PFSK-1 (cell line): ENCODE measurements around the gene TNFSF12. TPM values are rescaled to one million over a fixed set of nuclear protein-coding genes. Genes with fewer than 3 reads are reported as not detected.

Experiments
- FOXP2 ChIP-seq: optimal IDR thresholded peaks from 2 replicates; pipeline ENCODE3; 2011; ENCODE audit warnings: borderline replicate concordance, control low read depth, inconsistent platforms; ENCODE audit not compliant: insufficient read depth; ENCODE audit errors: extremely low read length, extremely low read depth
- POLR2AphosphoS5 ChIP-seq: IDR thresholded peaks from 2 replicates; pipeline ENCODE4 v1.6.1; 2012; ENCODE audit warnings: low read depth, mild to moderate bottlenecking, control low read depth, low read length, moderate library complexity
- REST ChIP-seq, 2 experiments: IDR thresholded peaks; 2 replicates each; pipeline versions ENCODE4 v1.6.1 to v1.8.0; 2011 to 2012; ENCODE audit warnings: low read depth in 2 of 2, low read length in 2 of 2, control low read depth in 1 of 2, inconsistent platforms in 1 of 2, mild to moderate bottlenecking in 1 of 2, moderate library complexity in 1 of 2; ENCODE audit not compliant: insufficient read depth in 1 of 2
- SIN3A ChIP-seq: IDR thresholded peaks from 2 replicates; pipeline ENCODE4 v1.6.1; 2012; ENCODE audit warnings: mild to moderate bottlenecking, low read length, moderate library complexity, borderline replicate concordance; ENCODE audit not compliant: insufficient read depth
- TAF1 ChIP-seq: IDR thresholded peaks from 2 replicates; pipeline ENCODE4 v1.6.1; 2012; ENCODE audit warnings: low read length, control low read depth, borderline replicate concordance; ENCODE audit not compliant: insufficient read depth
- polyA plus RNA-seq: library from polyadenylated mRNA; unstranded; fragments of >200 nt; gene quantifications from one replicate; pipeline ENCODE4 v1.2.1, GENCODE V29; 2012; ENCODE audit warnings: low read depth, missing spikeins; ENCODE audit not compliant: insufficient read length

The TNFSF12 gene
- polyA plus RNA-seq: not detected

GRCh38 chr17:7548585-7549400 lies at the start of gene TNFSF12:
Gene TNFSF12 (plus strand): TSS chr17:7549058. CDS start chr17:7549154, 96 bp downstream.
- TF ChIP-seq REST (IDR thresholded peaks at IDR 0.05; ENCODE audit: insufficient read depth in 1 of 2, low read depth in 2 of 2, low read length in 2 of 2) (no peak), SIN3A (no peak), FOXP2 (no peak), POLR2AphosphoS5 (no peak), TAF1 (no peak)

GRCh38 chr17:7499161-7499560 lies 49.7 kb upstream of the TNFSF12 start:
- TF ChIP-seq REST (IDR thresholded peaks at IDR 0.05; ENCODE audit: insufficient read depth in 1 of 2, low read depth in 2 of 2, low read length in 2 of 2): no peak
- TF ChIP-seq POLR2AphosphoS5: no peak

- no peak for TF ChIP-seq TAF1
- TF ChIP-seq SIN3A: no peak
- TF ChIP-seq POLR2AphosphoS5: no peak
- TF ChIP-seq FOXP2: no peak
- TF ChIP-seq REST (IDR thresholded peaks at IDR 0.05; ENCODE audit: insufficient read depth in 1 of 2, low read depth in 2 of 2, low read length in 2 of 2): no peak
These were observed 47.1 kb upstream of the TNFSF12 start for GRCh38 chr17:7501729-7502128.

GRCh38 chr17:7502171-7502847 lies 46.5 kb upstream of the TNFSF12 start:
- TF ChIP-seq REST (IDR thresholded peaks at IDR 0.05; ENCODE audit: insufficient read depth in 1 of 2, low read depth in 2 of 2, low read length in 2 of 2) (no peak), SIN3A (no peak), FOXP2 (no peak), TAF1 (no peak), POLR2AphosphoS5 (no peak)
